Measurements from ENCODE around the gene PSTPIP2. TPM values are rescaled to one million over a fixed set of nuclear protein-coding genes. Genes with fewer than 3 reads are reported as not detected.

PSTPIP2 gene
- total and polyA plus RNA-seq, 9 of the 15 experiments (the other 6 are each of a cell fraction or from before 2014, with no cell fraction given): 14.0 to 45.7 (median 27.1) TPM

GRCh38 chr18:46097801-46098615, 25.9 kb upstream of the PSTPIP2 start, which contains the start of gene ATP5F1A (continued):
- TF ChIP-seq THAP12 (CRISPR knock-in tag; IDR thresholded peaks at IDR 0.05) (peak; percentile 72; the same call in 1 of the 2 replicates), ESRRA (IDR thresholded peaks at IDR 0.05; ENCODE audit: borderline replicate concordance, low read depth) (peak; percentile 89), NR0B1 (IDR thresholded peaks at IDR 0.05; ENCODE audit: partially characterized antibody) (no peak), ZNF655 (CRISPR knock-in tag; IDR thresholded peaks at IDR 0.05) (no peak), BCLAF1 (IDR thresholded peaks at IDR 0.05; ENCODE audit: borderline replicate concordance in 1 of 2, control insufficient read depth in 1 of 2, low read depth in 2 of 2, low read length in 1 of 2) (no peak), SP1 (CRISPR knock-in tag; IDR thresholded peaks at IDR 0.05) (no peak), TCF15 (CRISPR knock-in tag; IDR thresholded peaks at IDR 0.05) (no peak), ARID3B (CRISPR knock-in tag; IDR thresholded peaks at IDR 0.05; ENCODE audit: borderline replicate concordance) (no peak), ZKSCAN3 (CRISPR knock-in tag; IDR thresholded peaks at IDR 0.05) (no peak), TFAP4 (CRISPR knock-in tag; IDR thresholded peaks at IDR 0.05; ENCODE audit: borderline replicate concordance) (peak; percentile 59; the same call in 1 of the 2 replicates), SAP30 (IDR thresholded peaks at IDR 0.05; ENCODE audit: borderline replicate concordance, insufficient read depth, low read depth, low read length, poor library complexity, severe bottlenecking) (peak; percentile 42), HES1 (IDR thresholded peaks at IDR 0.05; ENCODE audit: low read depth) (no peak)
